Lower leg skin (tissue), 3 donors: ENCODE data around the gene THSD4.

Experiments
- CTCF ChIP-seq, 3 donors: fragments of 450-650 bp; IDR thresholded peaks; one replicate each; pipeline ENCODE4 v1.5.1; 2016; ENCODE audit warnings: antibody characterized with exemption in 3 of 3, mild to moderate bottlenecking in 3 of 3, moderate library complexity in 2 of 3
- POLR2A ChIP-seq, 2 donors: fragments of 450-650 bp; IDR thresholded peaks; one replicate each; pipeline ENCODE4 v1.6.1; 2016 to 2017; ENCODE audit warnings: antibody characterized with exemption in 2 of 2, mild to moderate bottlenecking in 1 of 2, moderate library complexity in 1 of 2

- TF ChIP-seq CTCF (IDR thresholded peaks at IDR 0.05) (no peak), POLR2A (IDR thresholded peaks at IDR 0.05) (no peak)
These were observed 307.4 kb downstream of the THSD4 start for GRCh38 chr15:71422530-71423259.
